Islet precursor cell (in vitro differentiated cells): Measurements from ENCODE around the gene ACSL1.
"Not testable (repeated sequence)": the region's sequence is repeated elsewhere in the genome, so short reads cannot be mapped to it uniquely, and the experiment has no call there.

Source experiments
- DNase-seq: peaks from one replicate; pipeline ENCODE4 v3.0.0-alpha.2; 2018

Gene ACSL1

DNA sequence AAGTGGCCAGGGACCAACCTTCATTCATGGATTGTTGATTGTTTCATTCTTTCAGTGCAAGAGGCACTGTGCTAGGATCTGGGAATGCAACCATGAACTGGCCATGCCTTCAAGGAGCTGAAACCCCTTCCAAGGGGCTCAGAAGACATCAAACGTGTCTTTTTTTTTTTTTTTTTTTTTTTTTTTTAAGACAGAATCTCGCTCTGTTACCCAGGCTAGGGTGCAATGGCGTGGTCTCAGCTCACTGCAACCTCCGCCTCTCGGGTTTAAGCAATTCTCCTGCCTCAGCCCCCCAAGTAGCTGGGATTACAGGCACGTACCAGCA lies 13.3 kb upstream of the ACSL1 start:
- DNase-seq: not testable (repeated sequence)

GRCh38 chr4:184838249-184839074 lies 12.7 kb upstream of the ACSL1 start:
- DNase-seq: no peak

GRCh38 chr4:184836613-184837012 lies 10.8 kb upstream of the ACSL1 start:
- DNase-seq: no peak

- no peak for DNase-seq
Observed at GRCh38 chr4:184833046-184833838, 7.5 kb upstream of the ACSL1 start.

DNA sequence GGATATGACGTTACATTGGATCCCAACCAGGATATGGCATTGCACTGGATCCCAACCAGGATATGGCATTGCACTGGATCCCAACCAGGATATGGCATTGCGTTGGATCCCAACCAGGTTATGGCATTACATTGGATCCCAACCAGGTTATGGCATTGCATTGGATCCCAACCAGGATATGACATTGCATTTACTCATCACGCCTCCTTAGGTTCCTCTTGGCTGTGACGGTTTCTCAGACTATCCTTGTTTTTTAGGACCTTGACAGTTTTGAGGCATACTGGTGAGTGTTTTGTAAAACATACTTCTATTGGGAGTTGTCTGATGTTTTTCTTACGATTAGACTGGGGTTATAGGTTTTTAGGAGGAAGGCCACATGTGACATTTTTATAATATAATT lies 5.4 kb upstream of the ACSL1 start:
- no peak for DNase-seq

DNA sequence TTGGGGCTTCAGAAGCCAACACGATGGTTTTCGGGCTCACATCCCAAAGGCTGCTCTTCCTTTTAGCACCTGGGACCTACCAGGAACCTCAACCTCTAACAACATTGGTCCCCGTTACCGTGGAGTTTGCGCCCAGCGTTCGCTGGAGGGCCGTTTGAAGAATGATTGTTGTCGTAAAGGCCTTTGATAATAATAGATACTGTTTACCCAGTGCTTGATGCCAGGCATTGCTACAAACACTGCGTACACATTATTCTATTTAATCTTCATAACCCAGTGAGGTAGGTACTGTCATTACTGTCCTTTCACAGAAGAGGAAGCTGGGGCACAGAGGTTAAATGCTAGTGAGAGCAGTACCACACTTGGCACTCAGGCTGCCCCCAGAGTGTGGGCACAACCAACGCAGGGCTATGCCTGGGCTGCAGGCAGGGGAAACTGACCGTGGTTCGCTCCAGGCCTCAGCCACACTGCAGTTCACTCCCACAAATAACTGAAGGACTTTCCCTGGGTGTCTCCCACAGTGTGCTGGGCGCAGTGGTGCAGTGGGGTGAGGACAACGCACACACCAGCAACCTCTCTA lies 1.0 kb upstream of the ACSL1 start:
- no peak for DNase-seq

GRCh38 chr4:184825141-184825895 lies 450 bp downstream of the ACSL1 start:
- DNase-seq: no peak

- DNase-seq: no peak
Observed at GRCh38 chr4:184824776-184825084, 1.0 kb downstream of the ACSL1 start.

DNA sequence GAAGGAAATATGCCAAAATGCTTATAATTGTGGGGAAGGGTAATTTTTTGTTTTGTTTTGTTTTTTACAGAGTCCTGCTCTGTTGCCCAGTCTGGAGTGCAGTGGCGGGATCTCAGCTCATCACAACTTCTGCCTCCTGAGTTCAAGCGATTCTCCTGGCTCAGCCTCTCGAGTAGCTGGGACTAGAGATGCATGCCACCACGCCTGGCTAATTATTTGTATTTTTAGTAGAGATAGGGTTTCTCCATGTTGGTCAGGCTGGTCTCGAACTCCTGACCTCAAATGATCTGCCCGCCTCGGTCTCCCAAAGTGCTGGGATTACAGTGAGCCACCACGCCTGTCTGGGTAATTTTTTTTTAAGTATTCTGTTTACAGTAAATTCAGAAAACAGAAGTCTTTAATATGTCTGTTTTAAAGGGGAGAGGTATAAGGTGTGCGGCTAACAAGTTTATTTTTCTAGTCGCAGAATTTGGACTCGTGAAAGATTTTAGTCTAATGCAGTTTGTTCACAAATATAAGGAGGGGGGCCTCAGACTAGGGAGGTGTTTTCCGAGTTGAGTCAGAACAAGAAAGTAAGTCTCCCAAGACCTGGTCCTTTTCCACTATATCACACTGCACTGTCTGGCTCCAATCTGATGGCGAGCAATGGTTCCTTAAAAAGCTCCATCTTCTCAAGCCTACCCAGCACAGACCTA lies 1.5 kb downstream of the ACSL1 start:
- DNase-seq: no peak

GRCh38 chr4:184823014-184823413 lies 2.8 kb downstream of the ACSL1 start:
- no peak for DNase-seq

- DNase-seq: no peak
Observed at GRCh38 chr4:184822356-184822755, 3.4 kb downstream of the ACSL1 start.

DNA sequence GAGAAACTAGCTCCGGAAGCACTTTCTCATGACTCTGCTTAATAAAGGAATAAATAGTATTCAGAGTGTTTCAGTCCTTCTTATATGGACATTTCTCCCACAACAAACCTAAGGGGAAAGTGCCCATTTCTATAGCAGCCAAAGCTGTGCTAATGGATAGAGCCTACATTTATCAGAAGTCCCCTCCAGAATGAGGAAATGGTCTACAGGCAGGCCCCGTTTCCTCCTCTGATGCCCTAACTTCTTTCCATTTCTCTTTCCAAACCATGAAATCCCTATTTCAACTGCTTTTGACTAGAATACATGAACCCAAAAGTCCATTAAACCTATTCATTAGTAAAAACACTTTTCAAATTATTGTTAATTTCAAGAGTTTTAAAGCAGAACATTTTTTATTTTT lies 4.5 kb downstream of the ACSL1 start:
- DNase-seq: no peak

DNA sequence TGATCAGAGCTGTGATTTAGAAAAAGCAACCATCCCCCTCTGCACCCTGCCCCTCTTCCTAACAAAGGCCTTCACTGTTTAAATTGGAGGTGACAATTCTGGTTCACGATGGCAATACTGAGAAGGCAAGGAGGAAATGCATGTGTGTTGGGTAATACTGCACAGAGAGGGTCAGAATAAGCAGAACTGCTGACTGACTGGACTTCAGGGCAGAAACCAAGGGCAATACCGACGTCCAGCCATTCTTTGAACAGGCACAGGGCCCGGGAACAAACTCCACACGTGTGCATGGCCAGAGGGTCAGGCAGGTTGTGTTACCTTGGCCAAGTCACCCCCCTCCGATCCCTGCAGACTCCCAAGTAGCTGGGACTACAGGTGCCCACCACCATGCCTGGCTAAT lies 6.0 kb downstream of the ACSL1 start:
- no peak for DNase-seq

DNA sequence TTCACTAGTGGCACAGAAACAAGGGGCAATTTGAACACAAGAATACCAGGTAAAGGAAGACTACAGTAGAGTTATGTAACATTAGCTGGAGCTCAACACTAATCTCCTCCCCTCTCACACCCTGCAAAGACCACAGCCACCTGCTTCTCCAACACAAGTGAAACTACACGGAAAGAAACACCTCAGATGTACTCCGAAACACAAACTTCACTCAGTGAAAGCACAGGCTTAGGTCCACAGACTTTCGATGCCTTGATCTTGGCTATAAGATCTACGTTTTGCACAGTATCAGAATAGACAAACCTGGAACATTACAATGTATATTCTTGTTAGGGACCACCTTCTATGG lies 7.6 kb downstream of the ACSL1 start:
- no peak for DNase-seq

- peak; percentile 73 for DNase-seq
Observed at GRCh38 chr4:184817494-184818215, 8.1 kb downstream of the ACSL1 start.

- no peak for DNase-seq
Observed at GRCh38 chr4:184816962-184817361, 8.8 kb downstream of the ACSL1 start.

DNA sequence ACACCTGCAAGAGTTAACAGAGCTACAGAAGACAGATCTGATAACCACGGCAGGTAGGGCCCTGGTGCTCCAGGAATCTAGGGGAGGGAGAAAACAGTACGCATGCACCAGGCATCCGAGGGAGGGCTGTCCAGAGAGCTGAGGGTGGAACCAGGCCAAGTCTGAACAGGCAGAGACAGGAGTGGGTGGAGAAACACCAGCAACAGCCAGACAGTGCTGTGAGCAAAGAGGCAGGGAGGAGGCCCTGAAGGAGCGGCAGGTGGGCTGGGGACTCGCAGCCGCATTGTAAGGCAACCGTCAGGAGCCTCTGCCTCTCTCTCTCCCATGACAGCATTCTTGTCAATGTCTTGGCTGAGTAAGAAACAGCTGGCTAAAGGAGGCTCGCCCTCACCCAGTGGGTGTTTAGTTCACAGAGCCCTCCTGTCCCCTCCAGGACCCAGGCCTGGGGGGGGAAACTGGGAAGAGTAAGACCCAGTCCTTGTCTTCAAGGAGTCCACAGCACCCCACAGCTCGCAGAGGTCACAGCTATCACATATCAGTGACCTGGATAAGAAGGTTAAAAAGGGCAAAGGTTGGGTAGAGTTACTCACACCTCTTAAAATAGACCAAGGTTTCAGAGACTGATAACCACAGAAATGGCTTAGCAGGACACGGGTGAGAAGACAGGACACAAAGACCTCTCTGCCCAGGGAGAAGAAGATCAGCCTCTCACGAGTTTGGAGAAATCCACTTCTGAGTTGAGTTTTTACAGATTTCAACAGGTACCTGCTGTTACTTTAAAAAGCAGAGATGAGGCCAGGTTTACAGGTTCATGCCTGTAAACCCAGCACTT lies 10.5 kb downstream of the ACSL1 start:
- peak; percentile 97 for DNase-seq

DNA sequence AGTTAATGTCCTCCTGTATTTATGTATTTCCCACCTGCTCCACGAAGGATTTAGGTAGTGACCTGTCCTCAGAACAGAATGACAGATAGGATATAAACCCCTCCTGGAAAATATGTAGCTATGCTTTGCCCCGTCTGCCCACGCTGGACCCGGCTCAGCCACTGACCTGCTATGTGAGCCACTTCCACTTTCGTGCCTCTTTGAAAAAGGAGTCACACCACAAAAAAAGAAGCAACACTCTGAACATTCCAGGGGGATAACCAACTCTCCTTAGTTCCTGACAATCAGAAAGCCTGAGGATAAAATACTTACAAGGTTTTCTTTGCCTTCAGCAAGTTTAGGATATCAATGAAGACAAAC lies 11.1 kb downstream of the ACSL1 start:
- no peak for DNase-seq

- no peak for DNase-seq
Observed at GRCh38 chr4:184812651-184813181, 13.1 kb downstream of the ACSL1 start.

- DNase-seq: peak; percentile 35
Observed at GRCh38 chr4:184812199-184812542, 13.6 kb downstream of the ACSL1 start.

DNA sequence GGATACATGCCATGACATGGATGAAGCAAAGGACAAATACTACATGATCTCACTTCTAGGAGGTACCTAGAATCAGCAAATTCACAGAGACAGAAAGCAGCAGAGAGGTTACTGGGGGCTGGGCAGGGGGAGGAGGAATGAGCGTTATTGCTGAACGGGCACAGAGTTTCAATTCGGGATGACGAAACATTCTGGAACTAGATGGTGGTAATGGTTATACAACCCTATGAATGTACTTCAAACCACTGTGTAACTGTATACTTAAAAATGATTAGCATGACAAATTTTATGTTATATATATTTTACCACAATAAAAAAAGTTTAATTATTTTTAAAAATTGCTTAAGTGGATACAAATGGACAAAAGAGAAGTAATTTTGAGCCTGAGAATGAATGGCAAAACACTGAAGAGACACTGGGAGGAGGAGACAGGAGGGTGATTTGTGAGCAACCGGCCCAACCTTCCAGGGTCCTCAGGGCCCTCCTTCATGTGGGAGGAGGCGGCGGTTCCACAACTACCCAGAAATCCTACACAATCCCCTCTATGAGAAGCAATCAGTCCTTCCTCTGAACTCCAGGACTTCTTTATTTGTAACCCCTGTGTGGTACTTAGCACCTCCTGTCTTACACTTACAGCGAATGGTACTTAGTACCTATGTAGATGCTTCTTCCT lies 14.1 kb downstream of the ACSL1 start:
- no peak for DNase-seq
